RPMI8226 (cell line): ENCODE results near the gene RSU1.
A peak's percentile ranks its signal among the peaks of the same experiment; 100 is the strongest.

ENCODE experiments used
- DNase-seq: peaks from one replicate; pipeline ENCODE4 v3.0.0-alpha.2; 2015

Gene RSU1

GRCh38 chr10:16820421-16820820 is 3.2 kb upstream of the RSU1 start:
- DNase-seq: no peak

- no peak for DNase-seq
Observed at GRCh38 chr10:16820018-16820417, 2.8 kb upstream of the RSU1 start.

GRCh38 chr10:16819436-16819835 is 2.2 kb upstream of the RSU1 start:
- DNase-seq: no peak

- no peak for DNase-seq
Observed at GRCh38 chr10:16819026-16819425, 1.8 kb upstream of the RSU1 start.

- no peak for DNase-seq
Observed at GRCh38 chr10:16816830-16817124, 447 bp downstream of the RSU1 start.

- DNase-seq: peak; percentile 37
Observed at GRCh38 chr10:16816171-16816570, 1.1 kb downstream of the RSU1 start.

GRCh38 chr10:16814012-16814411 is 3.2 kb downstream of the RSU1 start:
- DNase-seq: no peak

GRCh38 chr10:16812676-16813075 is 4.5 kb downstream of the RSU1 start:
- no peak for DNase-seq

- no peak for DNase-seq
Observed at GRCh38 chr10:16811765-16812164, 5.5 kb downstream of the RSU1 start.

- no peak for DNase-seq
Observed at GRCh38 chr10:16811292-16811691, 5.9 kb downstream of the RSU1 start.

GRCh38 chr10:16809074-16809718 is 8.0 kb downstream of the RSU1 start:
- peak; percentile 12 for DNase-seq

GRCh38 chr10:16804123-16804522 is 13.1 kb downstream of the RSU1 start:
- DNase-seq: no peak

GRCh38 chr10:16803464-16803863 is 13.8 kb downstream of the RSU1 start:
- no peak for DNase-seq

GRCh38 chr10:16799621-16800020 is 17.6 kb downstream of the RSU1 start:
- DNase-seq: no peak

GRCh38 chr10:16798571-16798970 is 18.7 kb downstream of the RSU1 start:
- no peak for DNase-seq

GRCh38 chr10:16795410-16796073 is 21.7 kb downstream of the RSU1 start:
- no peak for DNase-seq

GRCh38 chr10:16794005-16794404 is 23.2 kb downstream of the RSU1 start:
- no peak for DNase-seq

GRCh38 chr10:16792675-16793074 is 24.5 kb downstream of the RSU1 start:
- no peak for DNase-seq

GRCh38 chr10:16789765-16790164 is 27.5 kb downstream of the RSU1 start:
- DNase-seq: no peak

- DNase-seq: no peak
Observed at GRCh38 chr10:16789261-16789660, 28.0 kb downstream of the RSU1 start.

GRCh38 chr10:16788778-16789177 is 28.4 kb downstream of the RSU1 start:
- DNase-seq: no peak

GRCh38 chr10:16788125-16788524 is 29.1 kb downstream of the RSU1 start:
- DNase-seq: no peak

- DNase-seq: no peak
Observed at GRCh38 chr10:16787361-16787791, 29.8 kb downstream of the RSU1 start.

GRCh38 chr10:16780338-16780880 is 36.8 kb downstream of the RSU1 start:
- no peak for DNase-seq

GRCh38 chr10:16779384-16779915 is 37.8 kb downstream of the RSU1 start:
- DNase-seq: no peak
